Measurements from ENCODE around the gene RYR1. TPM values are rescaled to one million over a fixed set of nuclear protein-coding genes. Genes with fewer than 3 reads are reported as not detected.
"Not testable (repeated sequence)": the region's sequence is repeated elsewhere in the genome, so short reads cannot be mapped to it uniquely, and the experiment has no call there.

RYR1 gene
- total RNA-seq, 2 experiments from 2014 or later: 0.54 to 1.4 TPM

DNA sequence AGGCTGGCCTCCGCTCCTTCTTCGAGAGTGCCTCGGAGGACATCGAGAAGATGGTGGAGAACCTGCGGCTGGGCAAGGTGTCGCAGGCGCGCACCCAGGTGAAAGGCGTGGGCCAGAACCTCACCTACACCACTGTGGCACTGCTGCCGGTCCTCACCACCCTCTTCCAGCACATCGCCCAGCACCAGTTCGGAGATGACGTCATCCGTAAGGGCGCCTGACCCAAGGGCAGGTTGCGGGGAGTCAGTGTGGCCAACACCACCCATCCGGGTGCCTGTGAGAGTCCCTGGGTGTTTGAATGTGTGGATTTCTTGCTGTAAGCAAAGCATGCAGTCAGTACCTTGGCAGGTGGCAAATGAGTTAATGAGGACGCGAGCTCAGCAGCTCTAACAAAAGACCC lies 78.8 kb downstream of the RYR1 start:
- BruUV-seq (replicated peaks): no TSS peak
- CTCF ChIA-PET (ENCODE audit: unreplicated experiment): interaction anchor here (0.6 kb wide), 1 partner anchor 371 kb away, joined by 4 read pairs; no protein-coding TSS in a partner anchor
- POLR2A ChIA-PET: no interaction called here

GRCh38 chr19:38513156-38513555 lies 79.7 kb downstream of the RYR1 start:
- ChIA-PET POLR2A (interaction anchor here (1.1 kb wide), 1 partner anchor 105 kb away, joined by 3 read pairs; the partner anchor contains the start of gene MAP4K1), CTCF (ENCODE audit: unreplicated experiment) (interaction anchor here (0.5 kb wide), 1 partner anchor 110 kb away, joined by 5 read pairs; the partner anchor contains the start of gene FAM98C)
- not testable (repeated sequence) for DNase-seq (ENCODE audit: low spot score); H3K79me2 ChIP-seq (ENCODE audit: insufficient read depth, low read depth, low read length); H4K20me1 ChIP-seq (ENCODE audit: insufficient read depth, low read length); H3K4me3 ChIP-seq (ENCODE audit: low read depth, low read length, poor library complexity, severe bottlenecking); H3K36me3 ChIP-seq (ENCODE audit: insufficient read depth, low read length); H3K27ac ChIP-seq (ENCODE audit: low read depth, low read length, poor library complexity, severe bottlenecking); H3K4me2 ChIP-seq (ENCODE audit: low read length); H2AFZ ChIP-seq (ENCODE audit: low read length); H3K4me1 ChIP-seq (ENCODE audit: insufficient read depth, low read length, poor library complexity, severe bottlenecking); H3K9me2 ChIP-seq (ENCODE audit: insufficient read depth, low read length); H3K9me3 ChIP-seq (ENCODE audit: low read length); BruUV-seq (replicated peaks)
- intact Hi-C loops (cut with micrococcal nuclease; ENCODE audit: unreplicated experiment): loop anchor here (10.0 kb wide), 1 partner anchor 212 kb away; no protein-coding TSS in a partner anchor

More for the DNA sequence above, 78.8 kb downstream of the RYR1 start:
- H3K36me3 ChIP-seq (ENCODE audit: insufficient read depth, low read length): no peaks in the 10 kb centered on the region
- H3K79me2 ChIP-seq (ENCODE audit: insufficient read depth, low read depth, low read length): no peaks in the 10 kb centered on the region
- TF ChIP-seq EZH2phosphoT487 (IDR thresholded peaks at IDR 0.05; ENCODE audit: borderline replicate concordance, low read depth, low read length): no peak
- no peak for TF ChIP-seq CTCF (conservative IDR thresholded peaks at IDR 0.05; ENCODE audit: low read length)
- DNase-seq (ENCODE audit: low spot score): no peak
- no peak overlapping the region for H3K4me2 ChIP-seq (ENCODE audit: low read length)
- no peaks in the 10 kb centered on the region for H4K20me1 ChIP-seq (ENCODE audit: insufficient read depth, low read length)
- intact Hi-C loops (cut with micrococcal nuclease; ENCODE audit: unreplicated experiment): loop anchor here (10.0 kb wide), 1 partner anchor 213 kb away; no protein-coding TSS in a partner anchor
- H3K4me3 ChIP-seq (ENCODE audit: low read depth, low read length, poor library complexity, severe bottlenecking): no peak overlapping the region
- no peaks in the 10 kb centered on the region for H3K9me3 ChIP-seq (ENCODE audit: low read length)
- peaks cover 4% of the 10 kb centered on the region for H3K4me1 ChIP-seq (ENCODE audit: insufficient read depth, low read length, poor library complexity, severe bottlenecking)
- no peaks in the 10 kb centered on the region for H3K9me2 ChIP-seq (ENCODE audit: insufficient read depth, low read length)
- H2AFZ ChIP-seq (ENCODE audit: low read length): no peak overlapping the region
- no peak overlapping the region for H3K27ac ChIP-seq (ENCODE audit: low read depth, low read length, poor library complexity, severe bottlenecking)

- Histone ChIP-seq H3K9me2 (ENCODE audit: insufficient read depth, low read length) (no peaks in the 10 kb centered on the region), H3K4me1 (ENCODE audit: insufficient read depth, low read length, poor library complexity, severe bottlenecking) (no peaks in the 10 kb centered on the region), H3K79me2 (ENCODE audit: insufficient read depth, low read depth, low read length) (no peaks in the 10 kb centered on the region), H3K9me3 (ENCODE audit: low read length) (no peaks in the 10 kb centered on the region), H3K36me3 (ENCODE audit: insufficient read depth, low read length) (no peaks in the 10 kb centered on the region), H2AFZ (ENCODE audit: low read length) (no peak overlapping the region), H4K20me1 (ENCODE audit: insufficient read depth, low read length) (no peaks in the 10 kb centered on the region), H3K4me2 (ENCODE audit: low read length) (no peak overlapping the region), H3K4me3 (ENCODE audit: low read depth, low read length, poor library complexity, severe bottlenecking) (no peak overlapping the region), H3K27ac (ENCODE audit: low read depth, low read length, poor library complexity, severe bottlenecking) (no peak overlapping the region)
- no TSS peak for BruUV-seq (replicated peaks)
- ChIA-PET POLR2A (interaction anchor here (0.6 to 1.1 kb wide), 3 partner anchors 104 to 464 kb away, joined by 3 to 4 read pairs (median 3); partner anchors contain the start of gene MAP4K1), CTCF (ENCODE audit: unreplicated experiment) (interaction anchor here (0.5 kb wide), 1 partner anchor 111 kb away, joined by 5 read pairs; the partner anchor contains the start of gene FAM98C)
- intact Hi-C loops (cut with micrococcal nuclease; ENCODE audit: unreplicated experiment): loop anchor here (10.0 kb wide), 1 partner anchor 211 kb away; no protein-coding TSS in a partner anchor
- no peak for DNase-seq (ENCODE audit: low spot score)
- no peak for TF ChIP-seq EZH2phosphoT487 (IDR thresholded peaks at IDR 0.05; ENCODE audit: borderline replicate concordance, low read depth, low read length)
- no peak for TF ChIP-seq CTCF (conservative IDR thresholded peaks at IDR 0.05; ENCODE audit: low read length)
These were observed 80.3 kb downstream of the RYR1 start for GRCh38 chr19:38513762-38514167.

Measured in OCI-LY7 (cell line).